Thyroid gland (tissue), 4 donors: Measurements from ENCODE around the gene SURF1.

ENCODE experiments used
- POLR2A ChIP-seq, 2 donors: fragments of 450-650 bp; IDR thresholded peaks; one replicate each; pipeline ENCODE4 v1.6.1; 2017; ENCODE audit warnings: antibody characterized with exemption in 2 of 2, mild to moderate bottlenecking in 2 of 2, moderate library complexity in 1 of 2
- TF ChIP-seq, protein P1 (sequence below), 6 experiments: fragments of 200-600 bp in 3 of 6; fragments of 450-650 bp in 3 of 6; sonication (generic) in 3 of 6; IDR thresholded peaks; one replicate each; pipeline ENCODE4 v1.5.1; 2016 to 2019; ENCODE audit warnings: antibody characterized with exemption in 6 of 6, mild to moderate bottlenecking in 2 of 6, inconsistent platforms in 1 of 6, moderate library complexity in 1 of 6

DNA sequence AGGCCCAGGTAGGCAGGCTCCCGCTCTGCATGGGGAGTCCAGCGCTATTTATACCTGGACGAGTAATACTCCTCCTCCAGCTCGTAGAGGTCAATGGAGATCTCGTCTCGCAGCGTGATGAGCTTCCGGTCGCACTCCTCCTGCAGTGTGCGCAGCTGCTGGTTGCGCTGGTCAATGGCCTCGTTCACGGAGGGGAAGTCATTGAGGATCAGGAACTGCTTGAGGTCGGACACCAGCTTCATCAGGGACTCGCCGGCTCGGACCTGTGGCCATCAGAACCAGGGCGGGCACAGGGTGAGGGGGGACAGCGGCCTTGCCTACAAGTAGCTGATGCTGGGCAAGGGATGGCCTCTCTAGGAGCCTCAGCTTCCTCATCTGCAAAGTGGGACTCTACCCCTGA, 12.2 kb downstream of the SURF1 start:
- TF ChIP-seq, protein P1, sequence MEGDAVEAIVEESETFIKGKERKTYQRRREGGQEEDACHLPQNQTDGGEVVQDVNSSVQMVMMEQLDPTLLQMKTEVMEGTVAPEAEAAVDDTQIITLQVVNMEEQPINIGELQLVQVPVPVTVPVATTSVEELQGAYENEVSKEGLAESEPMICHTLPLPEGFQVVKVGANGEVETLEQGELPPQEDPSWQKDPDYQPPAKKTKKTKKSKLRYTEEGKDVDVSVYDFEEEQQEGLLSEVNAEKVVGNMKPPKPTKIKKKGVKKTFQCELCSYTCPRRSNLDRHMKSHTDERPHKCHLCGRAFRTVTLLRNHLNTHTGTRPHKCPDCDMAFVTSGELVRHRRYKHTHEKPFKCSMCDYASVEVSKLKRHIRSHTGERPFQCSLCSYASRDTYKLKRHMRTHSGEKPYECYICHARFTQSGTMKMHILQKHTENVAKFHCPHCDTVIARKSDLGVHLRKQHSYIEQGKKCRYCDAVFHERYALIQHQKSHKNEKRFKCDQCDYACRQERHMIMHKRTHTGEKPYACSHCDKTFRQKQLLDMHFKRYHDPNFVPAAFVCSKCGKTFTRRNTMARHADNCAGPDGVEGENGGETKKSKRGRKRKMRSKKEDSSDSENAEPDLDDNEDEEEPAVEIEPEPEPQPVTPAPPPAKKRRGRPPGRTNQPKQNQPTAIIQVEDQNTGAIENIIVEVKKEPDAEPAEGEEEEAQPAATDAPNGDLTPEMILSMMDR (IDR thresholded peaks at IDR 0.05): no peak
- no peak for TF ChIP-seq POLR2A (IDR thresholded peaks at IDR 0.05)
